Ramos (cell line): Measurements from ENCODE around the gene DDX19B.

Experiments
- in situ Hi-C: fragments of 300-500 bp; cut with MboI; formaldehyde crosslinking; loops from one replicate; pipeline ENCODE4 v1.14.3; 2022; ENCODE audit warnings: low sequenced_read_pairs; ENCODE audit not compliant: unreplicated experiment

Gene DDX19B

GRCh38 chr16:70342016-70342415 is 43.0 kb downstream of the DDX19B start:
- in situ Hi-C loops = no loop called here

DNA sequence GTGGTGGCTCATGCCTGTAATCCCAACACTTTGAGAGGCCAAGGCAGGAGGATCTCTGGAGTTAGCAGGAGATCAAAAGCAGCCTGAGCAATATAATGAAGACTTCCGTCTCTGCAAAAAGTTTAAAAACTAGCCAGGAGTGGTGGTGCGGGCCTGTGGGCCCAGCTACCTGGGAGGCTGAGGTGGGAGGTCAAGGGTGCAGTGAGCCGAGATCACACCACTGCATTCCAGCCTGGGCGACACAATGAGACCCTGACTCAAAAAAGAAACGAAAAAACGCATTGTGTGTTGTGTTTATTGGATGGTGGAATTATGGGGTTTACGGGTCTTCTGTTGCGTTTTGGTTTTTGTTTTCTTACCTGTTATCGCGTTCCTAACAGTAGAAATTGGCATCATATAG is 46.9 kb downstream of the DDX19B start:
- in situ Hi-C loops = no loop called here

DNA sequence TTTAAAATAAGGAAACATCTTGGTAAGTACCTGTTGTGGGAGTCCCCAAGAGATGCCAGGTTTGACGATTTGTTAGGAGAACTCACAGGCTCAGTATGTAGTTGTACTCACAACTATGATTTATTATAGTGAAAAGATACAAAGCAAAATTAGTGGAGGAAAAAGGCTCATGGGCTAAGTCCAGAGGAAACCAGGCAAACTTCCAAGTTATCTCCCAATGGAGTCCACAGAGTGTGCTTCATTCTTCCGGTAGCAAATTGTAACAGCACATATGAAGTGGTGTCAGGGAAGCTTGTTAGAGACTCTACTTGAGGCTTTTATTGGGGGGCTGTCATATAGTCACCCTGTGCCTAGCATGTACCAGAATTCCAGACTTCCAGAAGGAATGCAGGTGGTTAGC is 50.0 kb downstream of the DDX19B start:
- in situ Hi-C loops = no loop called here

GRCh38 chr16:70349783-70350182 is 50.8 kb downstream of the DDX19B start:
- in situ Hi-C loops = no loop called here

DNA sequence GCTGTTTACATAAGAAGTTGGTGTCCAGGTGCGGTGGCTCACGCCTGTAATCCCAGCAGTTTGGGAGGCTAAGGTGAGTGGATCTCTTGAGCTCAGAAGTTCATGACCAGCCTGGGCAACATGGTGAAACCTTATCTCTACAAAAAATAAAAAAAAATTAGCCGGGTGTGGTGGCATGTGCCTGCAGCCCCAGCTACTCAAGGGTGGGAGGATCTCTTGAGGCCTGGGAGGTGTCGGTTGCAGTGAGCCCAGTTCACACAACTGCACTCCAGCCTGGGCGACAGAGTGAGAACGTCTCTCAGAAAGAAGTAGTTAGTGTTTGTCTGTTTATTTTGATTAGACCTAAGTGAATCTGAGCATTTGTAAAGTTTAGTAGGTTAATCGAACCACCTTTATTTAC is 60.6 kb downstream of the DDX19B start:
- in situ Hi-C loops = no loop called here

GRCh38 chr16:70364399-70364798 is 65.4 kb downstream of the DDX19B start:
- in situ Hi-C loops = no loop called here

- in situ Hi-C loops = loop anchor here (10.0 kb wide), 1 partner anchor 285 kb away; no protein-coding TSS in a partner anchor
Measured at GRCh38 chr16:70370145-70370544, 71.2 kb downstream of the DDX19B start.

DNA sequence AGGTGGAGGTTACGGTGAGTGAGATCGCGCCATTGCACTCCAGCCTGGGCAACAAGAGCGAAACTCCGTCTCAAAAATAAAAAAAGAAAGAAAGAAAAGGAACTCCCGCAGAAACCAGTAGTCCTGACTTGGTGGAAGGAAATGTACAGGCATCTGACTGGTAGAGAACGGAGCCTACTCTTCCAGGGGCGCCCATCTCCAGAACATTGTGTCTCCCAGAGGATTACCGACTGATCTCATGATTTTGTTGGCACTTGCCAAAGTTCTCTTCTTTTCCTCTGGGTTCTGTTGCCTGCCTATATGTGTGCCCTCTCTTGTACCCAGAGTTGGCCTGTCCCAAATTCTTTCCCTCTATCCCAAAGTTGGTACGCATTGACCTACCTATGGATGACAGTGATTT is 71.9 kb downstream of the DDX19B start:
- in situ Hi-C loops = loop anchor here (10.0 kb wide), 1 partner anchor 284 kb away; no protein-coding TSS in a partner anchor

DNA sequence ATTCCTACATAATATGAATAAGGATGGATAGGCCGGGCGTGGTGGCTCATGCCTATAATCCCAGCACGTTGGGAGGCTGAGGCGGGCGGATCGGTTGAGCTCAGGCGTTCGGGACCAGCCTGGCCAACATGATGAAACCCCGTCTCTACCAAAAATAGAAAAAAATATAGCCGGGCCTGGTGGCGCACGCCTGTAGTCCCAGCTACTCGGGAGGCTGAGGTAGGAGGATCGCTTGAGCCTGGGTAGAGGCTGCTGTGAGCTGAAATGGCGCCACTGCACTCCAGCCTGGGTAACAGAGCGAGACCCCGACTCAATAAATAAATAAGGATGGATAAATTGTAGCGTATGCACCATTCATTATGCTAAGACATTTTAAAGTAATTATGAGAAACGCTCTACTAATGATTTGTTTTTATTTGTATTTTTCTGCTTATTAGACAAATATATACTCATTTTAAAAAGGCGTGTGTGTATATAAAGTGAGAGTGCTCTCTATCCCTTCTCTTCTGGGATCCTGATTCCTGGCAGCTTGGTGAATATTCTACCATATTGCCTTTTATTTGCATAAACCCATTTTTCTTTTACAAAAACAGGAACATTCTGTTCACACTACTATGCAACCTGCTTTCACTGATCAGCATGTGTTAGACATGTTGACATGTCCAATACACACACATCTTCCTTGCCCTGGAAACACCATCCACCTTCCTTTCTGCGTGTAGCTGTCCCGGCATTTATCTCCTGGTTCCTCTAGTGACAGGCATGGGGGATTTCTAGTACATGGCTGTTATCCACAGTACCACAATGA is 74.1 kb downstream of the DDX19B start:
- in situ Hi-C loops = loop anchor here (10.0 kb wide), 1 partner anchor 282 kb away; no protein-coding TSS in a partner anchor

DNA sequence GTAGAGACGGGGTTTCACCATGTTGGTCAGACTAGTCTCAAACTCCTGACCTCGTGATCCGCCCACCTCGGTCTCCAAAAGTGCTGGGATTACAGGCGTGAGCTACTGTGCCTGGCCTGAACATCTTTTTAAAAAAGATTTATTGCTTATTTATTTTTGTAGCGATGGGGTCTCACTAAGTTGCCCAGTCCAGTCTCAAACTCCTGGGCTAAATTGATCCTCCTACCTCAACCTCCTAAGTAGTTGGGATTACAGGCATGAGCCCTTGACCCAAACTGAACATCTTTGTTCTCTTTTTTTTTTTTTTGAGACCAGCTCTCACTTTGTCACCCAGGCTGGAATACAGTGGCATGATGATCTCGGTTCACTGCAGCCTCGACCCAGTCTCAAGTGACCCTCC is 75.2 kb downstream of the DDX19B start:
- in situ Hi-C loops = loop anchor here (10.0 kb wide), 1 partner anchor 281 kb away; no protein-coding TSS in a partner anchor

DNA sequence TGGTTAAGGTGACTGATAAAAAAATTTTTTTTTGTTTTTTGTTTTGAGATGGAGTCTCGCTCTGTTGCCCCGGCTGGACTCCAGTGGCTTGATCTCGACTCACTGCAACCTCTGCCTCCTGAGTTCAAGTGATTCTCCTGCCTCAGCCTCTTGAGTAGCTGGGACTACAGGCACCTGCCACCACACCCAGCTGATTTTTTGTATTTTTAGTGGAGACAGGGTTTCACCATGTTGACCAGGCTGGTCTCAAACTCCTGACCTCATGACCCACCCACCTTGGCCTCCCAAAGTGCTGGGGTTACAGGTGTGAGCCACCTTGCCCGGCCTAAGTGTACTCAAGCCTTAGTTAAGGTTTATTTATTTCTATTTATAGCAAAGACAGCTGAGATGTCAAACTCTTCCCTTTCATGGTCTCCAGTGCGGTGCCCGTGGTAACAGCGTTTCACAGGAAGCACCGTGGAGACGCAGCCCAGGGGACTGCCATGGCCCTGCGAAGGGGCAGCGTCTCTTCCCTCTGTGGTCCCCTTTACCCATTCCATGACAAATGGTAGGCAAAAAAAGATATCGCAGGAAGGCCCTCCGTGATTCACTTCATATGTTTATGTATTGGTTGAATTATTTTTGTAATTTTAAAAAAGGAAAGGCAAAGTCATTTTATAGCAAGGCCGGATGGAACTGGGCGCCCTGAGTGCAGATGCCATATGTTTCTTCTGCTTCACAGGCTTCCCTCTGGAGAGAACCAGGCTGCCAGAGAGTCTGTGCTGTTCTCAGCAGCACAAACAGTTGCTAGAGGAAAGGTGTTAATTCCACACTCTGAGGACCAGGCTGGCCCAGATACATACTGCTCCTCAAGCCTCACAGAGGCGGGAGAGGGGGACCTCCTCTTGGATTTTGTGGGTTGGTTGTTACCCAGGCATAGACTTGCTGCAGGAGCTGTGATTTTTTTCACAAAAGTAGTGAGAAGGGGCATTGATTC is 76.9 kb downstream of the DDX19B start:
- in situ Hi-C loops = loop anchor here (10.0 kb wide), 1 partner anchor 279 kb away; no protein-coding TSS in a partner anchor

DNA sequence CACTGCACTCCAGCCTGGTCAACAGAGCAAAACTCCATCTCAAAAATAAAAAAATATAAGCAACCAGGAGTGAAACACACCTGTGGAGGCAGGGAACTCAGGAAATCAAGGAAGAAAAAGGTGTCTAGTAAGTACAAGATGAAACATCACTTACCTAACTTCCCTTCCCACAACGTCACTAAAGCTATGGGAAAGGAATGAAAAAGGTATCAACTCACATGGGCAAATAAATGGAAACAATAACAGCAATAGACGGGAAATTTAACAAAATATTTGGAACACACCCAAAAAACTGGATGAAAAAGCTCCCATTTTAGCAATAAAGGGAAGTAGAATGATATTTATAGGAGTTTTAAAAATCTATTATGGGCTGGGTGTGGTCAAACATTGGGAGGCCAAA is 78.8 kb downstream of the DDX19B start:
- in situ Hi-C loops = loop anchor here (10.0 kb wide), 1 partner anchor 277 kb away; no protein-coding TSS in a partner anchor

GRCh38 chr16:70378869-70379493 is 80.0 kb downstream of the DDX19B start:
- in situ Hi-C loops = loop anchor here (10.0 kb wide), 1 partner anchor 276 kb away; no protein-coding TSS in a partner anchor

GRCh38 chr16:70380248-70380918 is 81.4 kb downstream of the DDX19B start:
- in situ Hi-C loops = no loop called here

GRCh38 chr16:70380919-70381603 is 82.1 kb downstream of the DDX19B start:
- in situ Hi-C loops = no loop called here

DNA sequence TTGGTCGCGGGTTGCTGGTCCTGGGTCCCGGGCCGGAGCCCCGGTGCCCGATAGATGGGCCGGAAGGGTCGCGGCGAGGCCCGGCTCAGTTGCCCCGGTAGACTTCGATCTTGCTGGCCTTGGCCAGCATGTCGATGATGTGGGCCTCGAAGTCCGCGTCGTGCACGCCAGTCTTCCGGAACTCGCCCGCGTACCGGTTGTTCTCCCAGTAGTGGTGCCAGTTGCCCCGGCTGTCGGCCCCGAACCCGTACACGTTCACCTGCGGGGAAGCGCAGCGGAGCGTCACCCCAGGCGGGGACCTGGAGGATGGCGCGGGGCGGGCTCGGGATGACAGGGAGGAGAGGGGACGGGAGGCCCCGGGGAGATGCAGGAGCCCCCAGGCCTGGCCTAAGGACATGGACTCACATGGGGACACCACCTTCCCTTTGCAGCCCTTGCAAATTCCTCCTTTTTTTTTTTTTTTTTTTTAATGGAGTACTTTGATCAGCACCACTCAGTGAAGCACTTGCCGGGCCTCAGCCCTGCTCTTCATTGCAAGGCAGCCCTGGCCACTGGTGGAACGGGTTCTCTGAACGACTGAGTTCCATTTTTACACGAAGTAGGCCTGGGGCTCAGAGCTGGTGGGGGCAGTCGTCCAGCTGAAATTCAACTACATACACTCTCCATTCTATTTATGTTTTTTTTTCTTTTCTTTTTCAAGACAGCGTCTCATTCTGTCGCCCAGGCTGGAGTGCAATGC is 82.8 kb downstream of the DDX19B start:
- in situ Hi-C loops = no loop called here

GRCh38 chr16:70383421-70383960 is 84.5 kb downstream of the DDX19B start:
- in situ Hi-C loops = no loop called here
